ENCODE data around the gene HIVEP2. TPM values are rescaled to one million over a fixed set of nuclear protein-coding genes. Genes with fewer than 3 reads are reported as not detected.

Gene HIVEP2
- total RNA-seq, 1 donor from 2014 or later: 11.7 TPM

GRCh38 chr6:142845143-142845571 is 99.8 kb downstream of the HIVEP2 start:
- DNase-seq (ENCODE audit: low spot score): no peak
- H3K27me3 Mint-ChIP-seq (ENCODE audit: low read depth): no peaks in the 10 kb centered on the region

DNA sequence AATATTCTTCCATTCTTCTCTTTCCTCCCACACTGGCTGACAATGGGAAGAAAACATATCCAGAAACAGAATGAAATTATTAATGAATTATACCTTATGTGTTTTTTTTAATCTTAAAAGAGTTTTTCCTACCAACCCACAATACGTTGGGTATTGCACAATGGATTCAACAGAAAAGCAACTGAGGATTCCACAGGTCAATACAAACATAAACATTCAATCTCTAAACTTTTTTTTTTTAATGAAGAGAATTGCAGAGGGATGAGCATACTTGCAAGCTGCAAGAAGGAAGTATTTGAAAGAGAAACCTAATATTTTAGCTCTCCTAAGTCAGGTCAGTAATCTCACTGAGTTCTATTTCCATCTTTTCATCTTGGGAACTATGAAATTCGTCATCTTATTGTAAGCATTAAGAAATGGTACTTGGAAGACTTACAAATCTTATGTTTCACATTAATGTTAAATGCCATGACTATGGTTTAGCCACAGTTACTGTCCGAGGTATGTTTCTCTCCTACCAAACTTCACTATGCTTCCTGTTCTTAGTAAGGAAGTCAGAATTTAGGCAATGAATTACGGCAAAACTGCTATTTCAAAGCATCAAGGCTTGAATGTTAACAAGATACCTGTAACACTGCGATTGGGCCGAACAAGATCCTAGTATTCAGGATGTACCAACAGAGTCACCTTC is 100.8 kb downstream of the HIVEP2 start:
- DNase-seq (ENCODE audit: low spot score): no peak
- Mint-ChIP-seq H3K9me3 (ENCODE audit: low read depth) (no peaks in the 10 kb centered on the region), H3K4me1 (ENCODE audit: low read depth) (peaks cover 66% of the 10 kb centered on the region), H3K4me3 (ENCODE audit: unreplicated experiment) (no peak overlapping the region), H3K27ac (ENCODE audit: unreplicated experiment) (no peak overlapping the region), H3K36me3 (ENCODE audit: low read depth) (no peaks in the 10 kb centered on the region), H3K27me3 (ENCODE audit: low read depth) (no peaks in the 10 kb centered on the region)
- TF ChIP-seq, protein P1, sequence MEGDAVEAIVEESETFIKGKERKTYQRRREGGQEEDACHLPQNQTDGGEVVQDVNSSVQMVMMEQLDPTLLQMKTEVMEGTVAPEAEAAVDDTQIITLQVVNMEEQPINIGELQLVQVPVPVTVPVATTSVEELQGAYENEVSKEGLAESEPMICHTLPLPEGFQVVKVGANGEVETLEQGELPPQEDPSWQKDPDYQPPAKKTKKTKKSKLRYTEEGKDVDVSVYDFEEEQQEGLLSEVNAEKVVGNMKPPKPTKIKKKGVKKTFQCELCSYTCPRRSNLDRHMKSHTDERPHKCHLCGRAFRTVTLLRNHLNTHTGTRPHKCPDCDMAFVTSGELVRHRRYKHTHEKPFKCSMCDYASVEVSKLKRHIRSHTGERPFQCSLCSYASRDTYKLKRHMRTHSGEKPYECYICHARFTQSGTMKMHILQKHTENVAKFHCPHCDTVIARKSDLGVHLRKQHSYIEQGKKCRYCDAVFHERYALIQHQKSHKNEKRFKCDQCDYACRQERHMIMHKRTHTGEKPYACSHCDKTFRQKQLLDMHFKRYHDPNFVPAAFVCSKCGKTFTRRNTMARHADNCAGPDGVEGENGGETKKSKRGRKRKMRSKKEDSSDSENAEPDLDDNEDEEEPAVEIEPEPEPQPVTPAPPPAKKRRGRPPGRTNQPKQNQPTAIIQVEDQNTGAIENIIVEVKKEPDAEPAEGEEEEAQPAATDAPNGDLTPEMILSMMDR (IDR thresholded peaks at IDR 0.05): no peak

More at GRCh38 chr6:142845143-142845571, 99.8 kb downstream of the HIVEP2 start:
- TF ChIP-seq, protein P1 (IDR thresholded peaks at IDR 0.05): no peak
- Mint-ChIP-seq H3K4me3 (ENCODE audit: unreplicated experiment) (peak overlapping the region; percentile 64), H3K9me3 (ENCODE audit: low read depth) (no peaks in the 10 kb centered on the region), H3K4me1 (ENCODE audit: low read depth) (peaks cover 67% of the 10 kb centered on the region), H3K36me3 (ENCODE audit: low read depth) (no peaks in the 10 kb centered on the region), H3K27ac (ENCODE audit: unreplicated experiment) (peak overlapping the region; percentile 79)

GRCh38 chr6:142843361-142843760 is 101.6 kb downstream of the HIVEP2 start:
- peaks cover 66% of the 10 kb centered on the region for H3K4me1 Mint-ChIP-seq (ENCODE audit: low read depth)
- H3K9me3 Mint-ChIP-seq (ENCODE audit: low read depth): no peaks in the 10 kb centered on the region
- no peak overlapping the region for H3K4me3 Mint-ChIP-seq (ENCODE audit: unreplicated experiment)

GRCh38 chr6:142842418-142843261 is 102.3 kb downstream of the HIVEP2 start:
- TF ChIP-seq, protein P1 (IDR thresholded peaks at IDR 0.05): no peak
- peak overlapping the region; percentile 60 for H3K27ac Mint-ChIP-seq (ENCODE audit: unreplicated experiment)
- DNase-seq (ENCODE audit: low spot score): no peak
- H3K4me3 Mint-ChIP-seq (ENCODE audit: unreplicated experiment): peak overlapping the region; percentile 17
- no peaks in the 10 kb centered on the region for H3K36me3 Mint-ChIP-seq (ENCODE audit: low read depth)
- H3K27me3 Mint-ChIP-seq (ENCODE audit: low read depth): no peaks in the 10 kb centered on the region
- H3K9me3 Mint-ChIP-seq (ENCODE audit: low read depth): no peaks in the 10 kb centered on the region
- peaks cover 61% of the 10 kb centered on the region for H3K4me1 Mint-ChIP-seq (ENCODE audit: low read depth)

More at GRCh38 chr6:142843361-142843760, 101.6 kb downstream of the HIVEP2 start:
- no peak for DNase-seq (ENCODE audit: low spot score)
- Mint-ChIP-seq H3K27me3 (ENCODE audit: low read depth) (no peaks in the 10 kb centered on the region), H3K36me3 (ENCODE audit: low read depth) (no peaks in the 10 kb centered on the region), H3K27ac (ENCODE audit: unreplicated experiment) (no peak overlapping the region)
- TF ChIP-seq, protein P1 (IDR thresholded peaks at IDR 0.05): no peak

GRCh38 chr6:142841915-142842314 is 103.1 kb downstream of the HIVEP2 start:
- H3K27me3 Mint-ChIP-seq (ENCODE audit: low read depth): no peaks in the 10 kb centered on the region
- peak overlapping the region; percentile 60 for H3K27ac Mint-ChIP-seq (ENCODE audit: unreplicated experiment)
- TF ChIP-seq, protein P1 (IDR thresholded peaks at IDR 0.05): no peak
- peaks cover 54% of the 10 kb centered on the region for H3K4me1 Mint-ChIP-seq (ENCODE audit: low read depth)
- no peak overlapping the region for H3K4me3 Mint-ChIP-seq (ENCODE audit: unreplicated experiment)
- H3K9me3 Mint-ChIP-seq (ENCODE audit: low read depth): no peaks in the 10 kb centered on the region
- H3K36me3 Mint-ChIP-seq (ENCODE audit: low read depth): no peaks in the 10 kb centered on the region
- DNase-seq (ENCODE audit: low spot score): no peak

All from chondrocyte (in vitro differentiated cells).